Ishikawa (cell line): ENCODE data around the gene ABCA2.

Experiments used
- CEBPB ChIP-seq: IDR thresholded peaks from 2 replicates; pipeline ENCODE4 v1.6.1; 2012
- CREB1 ChIP-seq: IDR thresholded peaks from 2 replicates; pipeline ENCODE4 v1.6.1; 2012; ENCODE audit warnings: low read depth
- EGR1 ChIP-seq: IDR thresholded peaks from 2 replicates; pipeline ENCODE4 v1.6.1; 2012
- EP300 ChIP-seq: IDR thresholded peaks from 2 replicates; pipeline ENCODE4 v1.6.1; 2012; ENCODE audit warnings: borderline replicate concordance
- FOXM1 ChIP-seq: IDR thresholded peaks from 2 replicates; pipeline ENCODE4 v1.6.1; 2012; ENCODE audit warnings: low read depth, borderline replicate concordance
- NFIC ChIP-seq: IDR thresholded peaks from 2 replicates; pipeline ENCODE4 v1.6.1; 2012
- RAD21 ChIP-seq: IDR thresholded peaks from 2 replicates; pipeline ENCODE4 v1.6.1; 2012; ENCODE audit warnings: low read depth
- TAF1 ChIP-seq: IDR thresholded peaks from 2 replicates; pipeline ENCODE4 v1.6.1; 2012; ENCODE audit warnings: low read depth, mild to moderate bottlenecking
- TCF12 ChIP-seq: IDR thresholded peaks from 2 replicates; pipeline ENCODE4 v1.6.1; 2012; ENCODE audit warnings: low read depth
- TEAD4 ChIP-seq: IDR thresholded peaks from 2 replicates; pipeline ENCODE4 v1.6.1; 2012
- YY1 ChIP-seq: IDR thresholded peaks from 2 replicates; pipeline ENCODE4 v1.6.1; 2012; ENCODE audit warnings: low read depth
- ZBTB7A ChIP-seq: IDR thresholded peaks from 2 replicates; pipeline ENCODE4 v1.6.1; 2012; ENCODE audit warnings: low read depth
- TF ChIP-seq, protein P1 (sequence below): IDR thresholded peaks from 2 replicates; pipeline ENCODE4 v1.6.1; 2012
- TF ChIP-seq, protein P2 (sequence below): IDR thresholded peaks from 2 replicates; pipeline ENCODE4 v1.6.1; 2012; ENCODE audit warnings: low read depth, mild to moderate bottlenecking
- TF ChIP-seq, protein P3 (sequence below): IDR thresholded peaks from 2 replicates; pipeline ENCODE4 v1.6.1; 2012

The ABCA2 gene

DNA sequence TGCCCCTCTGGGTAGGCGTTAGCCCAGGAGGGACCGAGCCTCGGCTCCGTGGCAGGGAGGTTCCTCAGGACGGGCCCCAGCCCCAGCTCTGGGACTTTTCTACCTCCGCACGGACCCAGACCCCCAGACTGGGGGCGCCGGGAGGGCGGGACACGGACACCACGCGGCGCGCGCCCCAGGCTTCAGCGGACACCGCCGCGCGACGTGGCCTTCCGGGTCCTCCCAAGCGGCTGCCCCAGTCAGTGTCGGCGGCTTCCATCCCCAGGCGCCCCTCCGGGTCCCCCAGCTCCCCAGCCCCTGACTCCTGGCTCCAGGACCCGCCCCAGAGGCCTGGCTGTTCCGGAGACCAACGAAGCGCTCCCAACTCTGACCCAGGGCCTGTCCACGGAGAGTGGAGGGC, 42.2 kb downstream of the ABCA2 start:
- TF ChIP-seq CREB1, result no peak
- no peak for TF ChIP-seq ZBTB7A
- TF ChIP-seq RAD21, result no peak

DNA sequence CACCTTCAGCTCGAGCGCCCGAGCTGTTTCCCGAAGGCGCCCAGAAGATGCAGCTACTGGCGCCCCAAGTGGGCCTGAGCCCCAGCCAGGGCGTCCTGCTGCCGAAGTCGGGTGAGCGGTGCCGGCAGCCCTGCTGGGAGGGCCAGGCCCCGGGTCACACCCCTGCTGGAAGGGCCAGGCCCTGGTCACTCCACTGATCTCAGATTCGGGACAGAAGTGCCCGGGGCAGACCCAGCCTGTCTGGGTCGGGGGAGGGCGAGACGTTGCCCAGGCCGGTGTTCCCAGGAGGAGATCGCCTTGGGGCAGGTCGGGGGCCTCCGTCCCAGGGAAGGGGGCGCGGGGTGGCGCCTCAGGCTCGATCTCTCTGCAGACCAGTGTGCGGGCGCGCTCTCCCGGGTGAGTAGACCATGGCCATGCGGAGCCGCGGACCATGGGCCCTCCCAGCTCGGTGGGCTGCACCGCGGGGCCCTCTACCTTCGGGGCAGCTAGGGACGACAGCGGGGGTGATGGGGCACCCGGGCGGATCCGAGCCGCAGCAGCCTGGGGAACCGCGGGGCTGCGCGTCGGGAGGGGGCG, 42.9 kb downstream of the ABCA2 start:
- TF ChIP-seq CEBPB (no peak), EGR1 (no peak), TEAD4 (no peak), TCF12 (no peak), EP300 (no peak), YY1 (no peak), RAD21 (no peak), NFIC (no peak), ZBTB7A (no peak), CREB1 (no peak), TAF1 (no peak)
- TF ChIP-seq, protein P1, sequence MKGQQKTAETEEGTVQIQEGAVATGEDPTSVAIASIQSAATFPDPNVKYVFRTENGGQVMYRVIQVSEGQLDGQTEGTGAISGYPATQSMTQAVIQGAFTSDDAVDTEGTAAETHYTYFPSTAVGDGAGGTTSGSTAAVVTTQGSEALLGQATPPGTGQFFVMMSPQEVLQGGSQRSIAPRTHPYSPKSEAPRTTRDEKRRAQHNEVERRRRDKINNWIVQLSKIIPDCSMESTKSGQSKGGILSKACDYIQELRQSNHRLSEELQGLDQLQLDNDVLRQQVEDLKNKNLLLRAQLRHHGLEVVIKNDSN, result no peak
- TF ChIP-seq, protein P2, sequence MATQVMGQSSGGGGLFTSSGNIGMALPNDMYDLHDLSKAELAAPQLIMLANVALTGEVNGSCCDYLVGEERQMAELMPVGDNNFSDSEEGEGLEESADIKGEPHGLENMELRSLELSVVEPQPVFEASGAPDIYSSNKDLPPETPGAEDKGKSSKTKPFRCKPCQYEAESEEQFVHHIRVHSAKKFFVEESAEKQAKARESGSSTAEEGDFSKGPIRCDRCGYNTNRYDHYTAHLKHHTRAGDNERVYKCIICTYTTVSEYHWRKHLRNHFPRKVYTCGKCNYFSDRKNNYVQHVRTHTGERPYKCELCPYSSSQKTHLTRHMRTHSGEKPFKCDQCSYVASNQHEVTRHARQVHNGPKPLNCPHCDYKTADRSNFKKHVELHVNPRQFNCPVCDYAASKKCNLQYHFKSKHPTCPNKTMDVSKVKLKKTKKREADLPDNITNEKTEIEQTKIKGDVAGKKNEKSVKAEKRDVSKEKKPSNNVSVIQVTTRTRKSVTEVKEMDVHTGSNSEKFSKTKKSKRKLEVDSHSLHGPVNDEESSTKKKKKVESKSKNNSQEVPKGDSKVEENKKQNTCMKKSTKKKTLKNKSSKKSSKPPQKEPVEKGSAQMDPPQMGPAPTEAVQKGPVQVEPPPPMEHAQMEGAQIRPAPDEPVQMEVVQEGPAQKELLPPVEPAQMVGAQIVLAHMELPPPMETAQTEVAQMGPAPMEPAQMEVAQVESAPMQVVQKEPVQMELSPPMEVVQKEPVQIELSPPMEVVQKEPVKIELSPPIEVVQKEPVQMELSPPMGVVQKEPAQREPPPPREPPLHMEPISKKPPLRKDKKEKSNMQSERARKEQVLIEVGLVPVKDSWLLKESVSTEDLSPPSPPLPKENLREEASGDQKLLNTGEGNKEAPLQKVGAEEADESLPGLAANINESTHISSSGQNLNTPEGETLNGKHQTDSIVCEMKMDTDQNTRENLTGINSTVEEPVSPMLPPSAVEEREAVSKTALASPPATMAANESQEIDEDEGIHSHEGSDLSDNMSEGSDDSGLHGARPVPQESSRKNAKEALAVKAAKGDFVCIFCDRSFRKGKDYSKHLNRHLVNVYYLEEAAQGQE, result no peak
- TF ChIP-seq, protein P3, sequence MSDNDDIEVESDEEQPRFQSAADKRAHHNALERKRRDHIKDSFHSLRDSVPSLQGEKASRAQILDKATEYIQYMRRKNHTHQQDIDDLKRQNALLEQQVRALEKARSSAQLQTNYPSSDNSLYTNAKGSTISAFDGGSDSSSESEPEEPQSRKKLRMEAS, result no peak

DNA sequence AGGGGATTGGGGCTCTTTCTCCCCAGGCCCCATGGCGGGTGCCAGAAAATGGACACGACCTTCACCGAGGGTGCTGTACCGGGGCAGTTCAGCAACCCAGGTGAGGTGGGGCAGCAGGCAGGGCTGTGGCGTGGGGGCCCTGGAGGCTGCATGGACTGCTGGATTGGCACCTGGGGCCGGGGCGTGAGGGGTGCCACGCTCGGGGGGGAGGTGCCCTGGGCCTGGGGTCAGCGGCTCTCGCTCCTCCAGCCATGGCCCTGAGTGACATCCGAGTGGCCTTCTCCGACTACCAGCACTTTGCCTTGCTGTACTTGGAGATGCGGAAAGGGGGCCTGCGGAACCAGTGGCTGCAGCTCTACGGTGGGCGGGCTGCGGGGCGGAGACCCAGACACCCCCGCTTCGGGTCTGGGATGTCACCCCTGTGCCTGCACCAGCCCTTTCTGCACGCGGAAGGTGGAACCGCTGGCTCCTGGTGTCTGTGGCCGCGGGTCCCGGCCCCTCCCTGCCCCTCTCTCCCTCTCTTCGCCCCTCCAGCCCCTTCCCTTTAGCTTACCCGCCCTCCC, 43.5 kb downstream of the ABCA2 start:
- TF ChIP-seq, protein P3, result no peak
- TF ChIP-seq FOXM1, result no peak
- no peak for TF ChIP-seq YY1
- TF ChIP-seq TAF1, result no peak
- no peak for TF ChIP-seq NFIC
- TF ChIP-seq, protein P2, result no peak
- TF ChIP-seq TCF12, result no peak
- TF ChIP-seq TEAD4, result no peak
- TF ChIP-seq EP300, result no peak
- no peak for TF ChIP-seq CREB1
- no peak for TF ChIP-seq CEBPB
- TF ChIP-seq RAD21, result no peak
- no peak for TF ChIP-seq EGR1
- TF ChIP-seq, protein P1, result no peak
- no peak for TF ChIP-seq ZBTB7A

DNA sequence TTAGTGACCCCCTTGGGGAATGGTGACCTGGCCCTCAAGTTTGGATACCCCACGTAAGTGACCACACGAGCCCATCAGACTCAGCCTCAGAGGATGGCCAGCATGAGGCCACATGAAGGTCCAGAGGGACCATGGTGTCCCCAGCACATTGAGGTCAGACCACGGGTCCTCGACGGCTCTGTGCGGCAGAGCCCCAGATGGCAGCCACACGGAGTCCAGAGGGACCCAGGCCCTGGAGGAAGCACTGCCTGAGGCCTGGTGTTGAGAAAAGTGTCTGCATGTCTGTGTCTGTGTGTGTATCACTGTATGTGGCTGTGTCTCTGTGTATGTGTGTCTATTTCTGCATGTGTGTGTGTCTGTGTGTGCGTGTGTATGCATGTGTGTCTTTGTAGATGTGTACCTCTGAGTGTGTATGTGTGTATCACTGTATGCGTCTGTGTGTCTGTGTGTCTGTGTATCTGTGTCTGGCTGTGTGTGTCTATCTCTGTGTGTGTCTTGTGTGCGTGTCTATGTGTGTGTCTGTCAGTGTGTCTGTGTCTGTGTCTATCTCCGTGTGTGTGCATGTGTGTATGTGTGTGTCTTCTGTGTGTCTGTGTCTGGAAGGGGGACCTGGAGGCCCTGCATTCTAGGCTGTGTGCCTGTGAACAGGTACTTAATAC, 44.3 kb downstream of the ABCA2 start:
- TF ChIP-seq CEBPB (no peak), CREB1 (no peak), TEAD4 (no peak), FOXM1 (no peak)
- TF ChIP-seq, protein P3, result no peak

DNA sequence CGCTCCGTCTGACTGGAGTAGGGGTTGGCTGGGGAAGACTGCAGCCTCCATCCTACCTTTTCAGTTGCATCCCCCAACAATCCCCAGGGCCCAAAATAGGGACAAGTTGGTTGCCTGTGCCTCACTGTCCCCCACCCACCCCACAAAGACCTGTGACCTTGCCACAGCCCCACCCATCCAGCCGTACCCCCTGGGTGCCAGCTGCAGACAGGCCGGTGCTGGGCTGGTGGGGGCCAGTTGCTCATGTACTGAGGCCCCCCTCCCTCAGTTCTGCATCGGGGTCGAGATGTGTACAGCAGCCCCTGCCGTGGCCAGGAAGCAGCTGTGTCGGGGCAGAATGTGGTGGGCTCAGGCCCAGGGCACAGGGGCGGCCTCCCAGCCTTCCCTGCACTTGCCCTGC, 44.9 kb downstream of the ABCA2 start:
- TF ChIP-seq TEAD4, result no peak

DNA sequence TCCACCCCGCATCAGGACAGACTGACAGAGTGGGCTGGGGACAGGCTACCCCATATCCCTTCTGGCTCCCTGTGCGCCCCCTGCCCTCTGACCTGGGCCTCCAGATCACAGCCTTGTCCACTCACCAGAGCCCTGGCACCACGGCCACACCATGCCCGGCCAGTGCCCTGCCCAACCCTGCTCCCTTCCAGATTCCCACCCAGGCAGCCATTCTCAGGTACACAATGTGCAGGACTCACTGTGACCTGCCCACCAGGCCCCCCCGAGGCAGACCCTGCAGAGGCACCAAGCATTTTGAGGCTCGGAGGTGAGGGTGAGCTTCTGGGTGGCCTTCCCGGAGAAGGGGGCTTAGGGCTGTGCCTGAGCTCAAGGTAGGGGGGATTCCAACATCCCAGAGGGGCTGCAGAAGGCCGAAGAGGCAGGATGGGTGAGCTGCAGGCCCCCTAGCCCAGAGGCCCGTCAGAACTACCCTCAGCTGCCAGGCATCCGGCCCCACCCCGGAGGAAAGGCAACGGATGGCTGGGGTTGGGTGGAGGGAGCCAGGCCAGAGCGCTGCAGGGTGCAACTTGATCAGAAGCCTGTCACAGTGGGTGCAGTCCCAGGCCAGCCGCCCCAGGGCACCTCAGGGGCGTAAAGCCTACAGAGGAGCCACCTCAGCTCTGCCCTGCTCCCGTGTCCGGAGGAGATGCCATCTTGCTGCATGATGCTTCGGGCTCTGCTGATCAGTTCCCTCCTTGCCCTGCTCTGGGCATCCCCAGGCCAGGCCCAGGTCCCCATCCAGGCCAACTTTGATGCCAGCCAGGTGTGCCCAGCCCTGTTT, 45.6 kb downstream of the ABCA2 start, which contains the start of gene LCNL1:
LCNL1 (plus strand) TSS at position 762 of the 820 bp plus-strand sequence. CDS start 594 bp downstream, outside the sequence.
- TF ChIP-seq TCF12 (no peak), EGR1 (no peak), FOXM1 (no peak), RAD21 (no peak)
- TF ChIP-seq, protein P2, result no peak
